HG02885 (cell line): ENCODE measurements around the gene DPEP3.
"Not testable (repeated sequence)": the region's sequence is repeated elsewhere in the genome, so short reads cannot be mapped to it uniquely, and the experiment has no call there.

Experiments
- ATAC-seq: cut with Tn5 transposase; IDR thresholded peaks from one replicate; pipeline ENCODE4 v1.9.1; 2021; ENCODE audit warnings: mild to moderate bottlenecking; ENCODE audit not compliant: unreplicated experiment, poor library complexity

Gene DPEP3

GRCh38 chr16:67995423-67995822, 15.1 kb upstream of the DPEP3 start:
- ATAC-seq: no peak

GRCh38 chr16:67994040-67994408, 13.7 kb upstream of the DPEP3 start:
- not testable (repeated sequence) for ATAC-seq

GRCh38 chr16:67993207-67994039, 13.1 kb upstream of the DPEP3 start:
- peak; percentile 74 for ATAC-seq

- no peak for ATAC-seq
These were observed 12.4 kb upstream of the DPEP3 start for GRCh38 chr16:67992661-67993206.

- ATAC-seq: no peak
These were observed 9.7 kb upstream of the DPEP3 start for GRCh38 chr16:67990018-67990386.

- ATAC-seq: no peak
These were observed 9.2 kb upstream of the DPEP3 start for GRCh38 chr16:67989322-67990017.

- ATAC-seq: no peak
These were observed 8.4 kb upstream of the DPEP3 start for GRCh38 chr16:67988675-67989074.

- no peak for ATAC-seq
These were observed 7.3 kb upstream of the DPEP3 start for GRCh38 chr16:67987460-67988160.

- ATAC-seq: no peak
These were observed 6.7 kb upstream of the DPEP3 start for GRCh38 chr16:67986949-67987348.

- no peak for ATAC-seq
These were observed 1.9 kb upstream of the DPEP3 start for GRCh38 chr16:67982011-67982696.

- ATAC-seq: no peak
These were observed 2.7 kb downstream of the DPEP3 start for GRCh38 chr16:67977469-67978227.

GRCh38 chr16:67977005-67977404, 3.3 kb downstream of the DPEP3 start:
- no peak for ATAC-seq

GRCh38 chr16:67976205-67976604, 4.1 kb downstream of the DPEP3 start:
- ATAC-seq: no peak

GRCh38 chr16:67975321-67976105, 4.8 kb downstream of the DPEP3 start:
- ATAC-seq: peak; percentile 68

GRCh38 chr16:67972285-67972684, 8.0 kb downstream of the DPEP3 start:
- not testable (repeated sequence) for ATAC-seq

- ATAC-seq: no peak
These were observed 9.2 kb downstream of the DPEP3 start for GRCh38 chr16:67971111-67971510.

- no peak for ATAC-seq
These were observed 10.9 kb downstream of the DPEP3 start for GRCh38 chr16:67969254-67970039.
